Mesodermal cell (in vitro differentiated cells): ENCODE measurements around the gene WASF2.

Experiments used
- H3K27ac ChIP-seq: 2 replicates; pipeline ENCODE4 v1.7.0; 2013; ENCODE audit warnings: mild to moderate bottlenecking, low read depth, low read length, moderate library complexity; ENCODE audit not compliant: severe bottlenecking
- H3K36me3 ChIP-seq: 2 replicates; pipeline ENCODE4 v1.7.1; 2013; ENCODE audit warnings: mild to moderate bottlenecking, low read length, moderate library complexity; ENCODE audit not compliant: control insufficient read depth, insufficient read depth
- H3K4me1 ChIP-seq: one replicate; pipeline ENCODE4 v1.7.1; 2013; ENCODE audit warnings: mild to moderate bottlenecking, low read length; ENCODE audit not compliant: insufficient read depth, control insufficient read depth, poor library complexity, severe bottlenecking
- H3K4me3 ChIP-seq: 2 replicates; pipeline ENCODE4 v1.7.0; 2013; ENCODE audit warnings: low read length, control low read depth, mild to moderate bottlenecking; ENCODE audit not compliant: insufficient read depth, poor library complexity, severe bottlenecking; ENCODE audit errors: extremely low read depth
- H3K9me3 ChIP-seq: 2 replicates; pipeline ENCODE4 v1.7.1; 2013; ENCODE audit warnings: mild to moderate bottlenecking, low read length, moderate library complexity; ENCODE audit not compliant: control insufficient read depth
- WGBS, 2 experiments: methylation state at CpG; one replicate each; pipeline ENCODE4 v1.1.5; 2013; ENCODE audit warnings: missing lambda C conversion rate in 2 of 2; ENCODE audit not compliant: insufficient coverage in 2 of 2; 5-methylcytosine and 5-hydroxymethylcytosine counted together

The WASF2 gene

GRCh38 chr1:27368869-27369582, 120.9 kb downstream of the WASF2 start:
- H3K36me3 ChIP-seq, result no peaks in the 10 kb centered on the region
- H3K27ac ChIP-seq, result no peak overlapping the region
- H3K4me1 ChIP-seq, result peaks cover 15% of the 10 kb centered on the region
- no peak overlapping the region for H3K4me3 ChIP-seq
- WGBS, 2 experiments, result 86 to 88% methylated on average over 13 of the region's 13 CpGs
- H3K9me3 ChIP-seq, result no peaks in the 10 kb centered on the region

- H3K36me3 ChIP-seq, result peaks cover 4% of the 10 kb centered on the region
- peak overlapping the region; percentile 92 for H3K27ac ChIP-seq
- H3K4me3 ChIP-seq, result peak overlapping the region; percentile 67
- H3K4me1 ChIP-seq, result peaks cover 15% of the 10 kb centered on the region
- WGBS, 2 experiments, result 45 to 52% methylated on average over 8 of the region's 8 CpGs
- H3K9me3 ChIP-seq, result no peaks in the 10 kb centered on the region
These were observed 122.8 kb downstream of the WASF2 start for GRCh38 chr1:27367160-27367650.

DNA sequence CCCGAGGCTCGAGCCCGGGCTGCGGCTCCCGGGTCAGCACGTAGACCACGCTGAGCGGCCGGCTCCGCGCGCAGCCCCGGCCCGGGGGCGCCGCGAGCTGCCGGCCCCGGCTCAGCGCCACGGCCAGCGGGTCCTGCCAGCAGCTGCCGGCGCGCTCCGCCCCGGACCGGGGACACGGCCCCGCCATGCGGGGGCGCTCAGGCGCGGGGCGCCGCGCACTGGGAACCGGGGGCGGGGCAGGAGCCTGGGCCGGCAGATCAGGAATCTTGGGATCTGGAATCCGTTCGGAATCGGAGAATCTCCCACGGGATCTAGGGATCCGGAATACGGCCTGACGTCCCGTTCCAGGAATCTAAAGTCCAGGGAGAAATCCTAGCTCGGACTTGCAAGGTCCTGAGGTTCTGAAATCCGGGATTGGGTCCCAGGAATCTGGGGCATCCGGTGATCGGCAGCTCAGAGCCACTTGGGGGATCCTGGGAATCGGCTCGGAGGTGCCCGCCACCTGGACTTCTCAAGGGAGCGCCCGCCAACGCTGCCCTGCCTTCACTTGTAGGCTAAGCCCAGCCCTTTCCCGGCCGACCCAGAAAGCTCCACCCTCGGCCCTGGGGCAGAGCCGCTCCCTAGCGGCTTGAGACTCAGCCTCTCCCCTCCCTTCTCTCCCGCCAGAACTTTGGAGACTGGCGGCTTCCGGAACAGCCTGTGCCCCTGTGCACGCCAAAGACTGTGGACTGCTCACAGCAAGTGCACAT, 123.4 kb downstream of the WASF2 start, which contains the start of gene MAP3K6:
TSS of gene MAP3K6 (minus strand) at position 551 of the 749 bp plus-strand sequence. CDS start at position 187, 364 bp downstream.
- peaks cover 15% of the 10 kb centered on the region for H3K4me1 ChIP-seq
- H3K4me3 ChIP-seq, result peak within 1 kb of the TSS; percentile 67
- 0% methylated on average over 55 to 65 of the region's 67 CpGs for WGBS, 2 experiments
- no peaks in the 10 kb centered on the region for H3K9me3 ChIP-seq
- H3K27ac ChIP-seq, result peak within 1 kb of the TSS; percentile 92
- peaks cover 4% of the 10 kb centered on the region for H3K36me3 ChIP-seq

GRCh38 chr1:27366113-27366410, 123.9 kb downstream of the WASF2 start:
- Histone ChIP-seq H3K9me3 (no peaks in the 10 kb centered on the region), H3K4me3 (peak overlapping the region; percentile 67), H3K4me1 (peaks cover 15% of the 10 kb centered on the region), H3K36me3 (peaks cover 8% of the 10 kb centered on the region), H3K27ac (peak overlapping the region; percentile 92)
- WGBS, 2 experiments, result 0% methylated on average over 13 to 28 of the region's 30 CpGs

- 8 to 11% methylated on average over 28 to 32 of the region's 40 CpGs for WGBS, 2 experiments
These were observed 124.4 kb downstream of the WASF2 start for GRCh38 chr1:27365372-27366112.

GRCh38 chr1:27364696-27365371, 125.1 kb downstream of the WASF2 start:
- 85 to 92% methylated on average over 7 to 8 of the region's 11 CpGs for WGBS, 2 experiments
- Histone ChIP-seq H3K9me3 (no peaks in the 10 kb centered on the region), H3K36me3 (peaks cover 9% of the 10 kb centered on the region), H3K4me3 (peak overlapping the region; percentile 67), H3K4me1 (peaks cover 15% of the 10 kb centered on the region), H3K27ac (peak overlapping the region; percentile 92)

More at GRCh38 chr1:27365372-27366112, 124.4 kb downstream of the WASF2 start:
- H3K4me3 ChIP-seq, result peak overlapping the region; percentile 67
- peaks cover 15% of the 10 kb centered on the region for H3K4me1 ChIP-seq
- H3K9me3 ChIP-seq, result no peaks in the 10 kb centered on the region
- H3K36me3 ChIP-seq, result peaks cover 9% of the 10 kb centered on the region
- H3K27ac ChIP-seq, result peak overlapping the region; percentile 92

- peak overlapping the region; percentile 92 for H3K27ac ChIP-seq
- WGBS, 2 experiments, result 82 to 87% methylated on average over 21 to 25 of the region's 26 CpGs
These were observed 125.9 kb downstream of the WASF2 start for GRCh38 chr1:27363766-27364695.

DNA sequence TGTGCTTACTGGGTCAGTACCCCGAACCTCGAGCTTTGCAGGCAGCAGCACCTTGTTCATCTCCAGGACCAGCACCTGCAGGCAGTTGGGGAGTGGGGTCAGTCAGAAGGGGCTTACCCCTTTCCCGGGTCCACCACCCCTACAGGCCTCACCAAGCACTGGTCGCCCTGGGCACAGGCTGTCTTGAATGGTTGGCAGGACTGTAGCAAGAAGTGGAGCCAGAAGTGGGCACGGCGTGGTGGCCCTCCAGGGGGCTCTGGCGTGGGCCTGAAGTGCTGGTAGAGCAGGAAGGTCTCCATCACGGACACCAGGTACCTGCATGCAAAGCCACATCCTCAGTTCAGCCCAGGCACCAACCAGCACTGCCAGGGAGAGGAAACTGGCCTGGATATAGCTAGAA, 128.4 kb downstream of the WASF2 start:
- Histone ChIP-seq H3K4me1 (peaks cover 20% of the 10 kb centered on the region), H3K9me3 (no peaks in the 10 kb centered on the region), H3K27ac (no peak overlapping the region), H3K4me3 (no peak overlapping the region), H3K36me3 (peaks cover 23% of the 10 kb centered on the region)
- 94 to 95% methylated on average over 5 to 6 of the region's 8 CpGs for WGBS, 2 experiments

More at GRCh38 chr1:27363766-27364695, 125.9 kb downstream of the WASF2 start:
- Histone ChIP-seq H3K4me3 (no peak overlapping the region), H3K36me3 (peaks cover 12% of the 10 kb centered on the region), H3K4me1 (peaks cover 19% of the 10 kb centered on the region), H3K9me3 (no peaks in the 10 kb centered on the region)

- Histone ChIP-seq H3K4me1 (peaks cover 20% of the 10 kb centered on the region), H3K9me3 (no peaks in the 10 kb centered on the region), H3K36me3 (peaks cover 29% of the 10 kb centered on the region), H3K4me3 (peak overlapping the region; percentile 31), H3K27ac (no peak overlapping the region)
- WGBS, 2 experiments, result 55 to 61% methylated on average over 15 to 16 of the region's 21 CpGs
These were observed 128.9 kb downstream of the WASF2 start for GRCh38 chr1:27361044-27361402.
